Endothelial cell of umbilical vein (primary cell): ENCODE data around the gene MCU.

Experiments
- JUN ChIP-seq: IDR thresholded peaks from 2 replicates; pipeline ENCODE4 v1.6.1; 2011; ENCODE audit warnings: borderline replicate concordance, low read depth; ENCODE audit not compliant: insufficient read length, insufficient read depth
- POLR2A ChIP-seq: IDR thresholded peaks from 2 replicates; pipeline ENCODE4 v1.6.1; 2012; ENCODE audit warnings: low read depth, mild to moderate bottlenecking, control low read depth, low read length

GRCh38 chr10:72834183-72834825, 142.4 kb downstream of the MCU start:
- TF ChIP-seq POLR2A = no peak
- TF ChIP-seq JUN = no peak
